Measurements from ENCODE around the gene TICAM2.
"Not testable (repeated sequence)": the region's sequence is repeated elsewhere in the genome, so short reads cannot be mapped to it uniquely, and the experiment has no call there.

TICAM2 gene, protein sequence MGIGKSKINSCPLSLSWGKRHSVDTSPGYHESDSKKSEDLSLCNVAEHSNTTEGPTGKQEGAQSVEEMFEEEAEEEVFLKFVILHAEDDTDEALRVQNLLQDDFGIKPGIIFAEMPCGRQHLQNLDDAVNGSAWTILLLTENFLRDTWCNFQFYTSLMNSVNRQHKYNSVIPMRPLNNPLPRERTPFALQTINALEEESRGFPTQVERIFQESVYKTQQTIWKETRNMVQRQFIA

DNA sequence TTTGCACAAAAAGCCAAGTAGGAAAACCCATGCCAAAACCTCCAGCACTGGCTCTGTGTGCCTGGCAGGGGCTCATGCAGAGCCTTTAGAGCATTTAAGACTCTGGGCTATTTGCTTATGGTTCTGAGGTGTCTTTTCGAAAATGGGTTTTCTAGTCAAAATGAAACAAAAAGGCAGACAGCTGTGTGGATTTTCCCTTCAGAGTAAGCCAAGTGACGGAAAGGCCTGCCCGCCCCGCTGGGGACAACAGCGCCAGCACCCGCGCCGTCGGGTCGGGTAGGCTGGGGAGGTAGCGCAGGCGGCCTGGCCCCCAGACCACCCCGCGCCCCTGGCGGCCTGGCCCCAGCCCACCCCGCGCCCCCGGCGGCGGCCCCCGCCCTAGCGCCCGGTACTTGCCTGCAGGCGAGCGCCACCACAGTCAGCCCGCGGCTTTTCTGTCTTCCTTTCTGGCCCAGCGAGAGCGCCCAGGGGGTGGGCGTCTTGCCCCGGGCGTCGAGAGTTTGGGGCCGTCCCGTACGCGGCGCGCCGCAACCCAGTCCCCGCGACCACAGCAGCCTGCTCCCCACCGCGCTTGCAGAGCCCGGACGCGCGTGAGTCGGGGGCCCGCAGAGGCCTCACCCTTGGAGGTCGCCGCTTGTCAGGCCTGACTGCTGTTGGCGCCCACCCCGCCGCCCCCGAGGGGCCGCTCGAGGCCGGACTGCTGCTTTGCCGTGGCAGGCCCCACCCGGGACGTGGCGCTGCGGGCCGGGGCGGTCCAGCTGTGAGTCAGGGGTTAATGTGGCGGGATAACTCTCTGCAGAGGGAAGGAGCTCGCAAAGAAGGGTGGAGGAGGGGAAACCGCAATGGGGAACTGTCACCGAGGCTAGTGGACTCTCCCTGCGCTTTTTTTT lies at the start of gene TICAM2:
Gene TICAM2, minus strand, starts transcription at position 779 of the 890 bp plus-strand sequence. CDS start 21,223 bp downstream, outside the sequence.
- peak; percentile 88 for DNase-seq

DNA sequence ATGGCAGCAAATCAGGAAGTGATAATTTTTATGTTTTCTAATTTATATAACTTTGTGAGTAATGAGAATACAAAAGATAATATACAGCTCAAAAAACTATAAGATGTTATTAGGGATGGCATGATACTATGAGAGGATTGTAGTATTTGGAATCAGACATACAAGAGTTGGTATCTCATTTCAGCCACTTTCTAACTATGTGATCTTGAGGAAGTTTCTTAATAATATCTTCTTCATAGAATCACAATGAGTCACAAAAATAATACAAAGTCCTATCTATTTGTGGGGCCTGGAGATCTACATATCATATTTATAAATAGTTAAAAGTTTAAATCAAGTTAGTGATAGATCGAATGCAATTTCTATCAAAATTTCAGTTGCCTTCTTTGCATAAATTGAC lies 47.3 kb upstream of the TICAM2 start:
- no peak for DNase-seq

DNA sequence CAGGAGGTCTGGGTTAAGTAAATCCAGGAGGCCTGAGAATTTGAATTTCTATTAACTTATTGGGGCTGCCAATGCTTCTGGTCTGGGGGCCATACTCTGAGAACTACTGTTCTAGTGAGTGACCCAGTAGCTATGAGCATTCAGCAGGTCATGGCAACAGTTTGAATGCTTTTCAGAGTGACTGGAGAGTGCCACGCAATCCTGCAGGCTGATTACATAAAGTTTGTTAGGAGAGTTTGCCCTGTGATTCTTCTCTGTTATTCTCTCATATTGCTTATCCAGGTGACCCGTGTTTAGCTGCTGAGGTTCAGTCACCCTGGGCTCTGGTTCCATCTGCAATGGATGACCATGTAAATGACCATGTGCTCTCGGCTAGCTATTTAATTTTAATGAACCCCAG lies 45.8 kb upstream of the TICAM2 start:
- DNase-seq, result no peak

DNA sequence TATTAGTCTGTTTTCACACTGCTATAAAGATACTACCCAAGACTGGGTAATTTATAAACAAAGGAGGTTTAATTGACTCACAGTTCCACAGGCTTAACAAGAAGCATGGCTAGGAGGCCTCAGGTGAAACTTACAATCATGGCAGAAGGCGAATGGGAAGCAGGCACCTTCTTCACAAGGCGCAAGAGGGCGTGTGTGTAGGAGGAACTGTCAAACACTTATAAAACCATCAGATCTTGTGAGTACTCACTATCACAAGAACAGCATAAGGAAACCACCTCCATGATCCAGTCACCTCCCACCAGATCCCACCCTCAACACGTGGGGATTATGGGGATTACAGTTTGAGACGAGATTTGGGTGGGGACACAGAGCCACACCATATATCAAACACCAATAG lies 43.1 kb upstream of the TICAM2 start:
- DNase-seq, result not testable (repeated sequence)

DNA sequence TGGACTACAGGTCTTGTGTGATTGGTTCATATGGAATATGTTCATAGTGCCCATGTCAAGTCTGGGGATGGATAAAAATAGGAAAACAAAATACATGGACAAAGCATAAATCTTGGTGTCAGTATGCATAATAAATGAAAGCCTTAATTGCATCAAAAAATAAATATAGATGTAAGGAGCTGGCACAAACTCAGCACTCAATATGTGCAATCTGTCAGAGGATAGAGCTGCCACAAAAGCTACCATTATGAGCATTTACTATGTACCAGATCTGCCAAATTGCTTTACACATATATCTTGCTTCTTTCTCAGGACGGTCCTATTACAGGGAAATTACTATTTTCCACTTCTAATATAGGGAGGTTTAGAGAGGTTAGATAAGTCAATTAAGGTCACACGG lies 41.8 kb upstream of the TICAM2 start:
- no peak for DNase-seq

DNA sequence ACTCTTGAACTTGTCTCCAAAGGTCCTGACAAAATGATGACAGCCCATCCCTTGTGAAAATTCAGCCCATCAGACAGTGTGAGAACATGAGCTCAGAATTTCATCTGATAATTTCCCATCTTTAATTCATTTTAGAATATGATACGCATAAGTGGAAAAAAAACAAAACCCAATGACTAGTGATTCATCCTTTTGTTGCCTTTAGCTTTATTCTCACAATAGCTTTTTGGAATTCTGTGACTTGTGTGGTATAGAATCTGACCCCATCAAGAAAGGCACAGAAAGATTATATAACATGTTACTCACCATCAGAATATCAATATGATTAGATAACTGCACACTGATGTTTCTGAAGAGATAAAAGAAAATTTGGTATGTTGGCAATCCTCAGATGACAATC lies 39.7 kb upstream of the TICAM2 start:
- no peak for DNase-seq

DNA sequence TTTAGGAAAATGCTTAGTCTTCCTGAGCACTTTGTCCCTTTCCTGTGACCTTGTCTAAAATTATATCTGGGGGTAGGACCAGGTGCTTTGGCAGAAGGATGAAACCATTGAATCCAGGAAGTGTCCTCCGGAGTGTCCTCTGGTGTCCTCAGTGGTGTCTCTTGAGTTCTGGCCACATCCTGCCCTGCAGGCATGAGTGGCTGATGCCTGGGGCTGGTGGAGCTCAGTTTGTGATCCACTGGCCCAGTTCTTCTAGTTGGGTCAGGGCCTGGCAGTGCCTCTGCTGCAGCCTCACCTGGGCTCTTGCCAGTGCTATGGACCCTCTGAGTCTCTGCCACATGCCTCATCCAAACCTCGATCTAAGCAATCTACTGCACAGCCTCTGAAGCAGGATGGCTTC lies 38.0 kb upstream of the TICAM2 start:
- DNase-seq, result no peak

DNA sequence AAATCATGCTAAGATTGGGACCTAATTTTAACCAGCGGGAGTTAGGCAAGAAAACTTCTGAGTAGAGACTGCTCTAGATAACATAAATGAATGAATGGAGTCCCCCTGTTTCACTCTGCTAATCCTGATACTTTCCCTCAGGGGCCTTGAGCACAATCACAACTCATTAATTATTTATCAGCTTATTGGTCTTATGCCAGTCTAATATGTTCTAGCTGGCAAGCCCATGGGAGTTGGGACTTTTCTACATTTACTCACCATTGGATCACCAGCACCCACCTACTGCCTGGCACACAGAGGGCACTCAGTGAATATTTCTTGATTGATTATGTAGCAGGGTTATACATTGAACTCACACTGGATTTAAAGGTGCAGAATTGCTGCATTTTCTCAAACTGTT lies 37.1 kb upstream of the TICAM2 start:
- no peak for DNase-seq

DNA sequence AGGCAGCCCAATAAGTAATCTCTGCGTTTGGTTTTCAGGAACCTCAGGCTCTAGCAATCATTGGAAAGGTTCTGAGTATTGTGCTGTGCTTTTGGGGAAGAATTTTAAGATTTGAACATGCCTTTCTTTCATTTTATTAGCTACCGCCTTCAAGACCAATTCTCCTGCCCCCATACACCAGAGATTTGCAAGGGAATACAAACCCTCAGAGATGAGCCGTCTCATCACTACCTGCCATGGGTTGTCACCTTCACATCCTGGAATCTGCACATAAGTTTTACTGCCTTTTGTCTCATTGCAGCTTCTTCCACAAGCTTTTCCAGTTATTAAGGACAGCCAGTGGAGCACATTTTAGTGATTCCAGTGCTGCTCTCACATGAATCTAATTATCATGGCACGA lies 35.2 kb upstream of the TICAM2 start:
- DNase-seq, result no peak

DNA sequence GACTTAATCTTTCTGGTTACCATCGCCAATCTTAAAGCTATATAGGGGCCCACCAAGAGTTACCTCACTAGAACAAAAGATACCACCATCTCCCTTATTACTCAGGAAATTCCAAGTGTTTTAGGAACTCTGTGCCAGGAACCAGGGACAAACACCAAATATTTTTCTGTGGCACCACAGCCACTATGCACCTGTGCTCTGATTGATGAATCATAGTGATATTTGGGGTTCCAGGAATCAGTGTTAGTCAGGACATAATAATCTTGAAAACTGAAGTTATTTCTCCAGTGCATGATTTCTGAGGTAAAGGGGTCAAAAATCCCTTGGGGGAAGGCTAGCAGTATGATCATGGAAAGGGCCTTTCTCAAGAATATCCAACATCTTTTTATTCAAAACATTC lies 33.7 kb upstream of the TICAM2 start:
- DNase-seq, result no peak

DNA sequence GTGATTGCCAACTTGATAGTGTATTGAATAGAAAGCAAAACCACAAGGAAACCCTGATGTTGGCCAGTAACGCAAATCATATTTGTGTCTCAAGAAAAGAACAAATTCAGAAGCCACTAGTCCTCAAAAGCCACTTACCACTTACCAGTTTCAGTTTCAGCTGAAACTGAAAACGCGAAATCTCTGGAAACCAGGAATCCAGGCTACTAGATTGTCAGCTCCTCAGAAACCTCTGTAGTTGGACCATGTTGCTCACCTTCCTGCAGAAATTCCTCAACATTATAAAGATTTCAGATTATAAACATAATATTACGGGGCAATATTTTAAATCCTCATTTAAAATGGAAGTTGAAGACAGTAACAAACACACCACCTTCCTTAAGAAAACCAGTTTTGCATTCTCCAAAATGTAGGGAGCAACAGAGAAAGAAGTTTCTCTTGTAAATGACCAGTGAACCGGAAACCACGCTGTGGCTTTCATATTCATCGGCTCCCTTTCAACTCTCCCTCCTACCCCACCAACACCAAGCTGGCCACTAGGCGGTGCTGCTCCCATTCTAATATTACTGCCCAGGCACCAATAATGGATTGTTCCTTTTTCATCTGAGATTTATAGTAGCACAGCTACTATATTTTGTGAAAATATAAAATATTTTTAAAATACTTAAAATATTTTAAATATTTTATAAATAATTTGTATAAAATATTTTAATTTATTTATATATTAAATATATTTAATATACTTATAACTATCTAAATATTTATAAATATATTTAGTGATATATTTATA lies 32.3 kb upstream of the TICAM2 start:
- peak; percentile 83 for DNase-seq

DNA sequence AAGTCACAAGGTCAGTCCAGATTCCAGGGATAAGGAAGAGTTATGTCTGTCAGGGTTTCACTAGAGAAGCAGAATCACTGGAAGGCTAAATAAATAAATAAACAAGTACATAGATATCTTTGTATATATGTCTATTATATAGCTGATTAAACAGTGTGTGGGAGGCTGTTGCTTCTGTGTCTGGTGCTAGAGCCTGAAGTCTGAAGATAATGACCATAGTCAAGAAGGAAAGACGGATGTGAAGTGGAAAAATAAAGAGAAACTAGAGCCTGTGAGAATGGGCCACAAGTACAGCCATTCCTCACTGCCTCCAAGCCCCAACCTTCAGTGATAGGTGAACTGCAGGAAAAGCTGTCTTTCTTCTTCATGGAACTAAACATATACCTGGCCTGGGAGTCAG lies 27.6 kb upstream of the TICAM2 start:
- no peak for DNase-seq

DNA sequence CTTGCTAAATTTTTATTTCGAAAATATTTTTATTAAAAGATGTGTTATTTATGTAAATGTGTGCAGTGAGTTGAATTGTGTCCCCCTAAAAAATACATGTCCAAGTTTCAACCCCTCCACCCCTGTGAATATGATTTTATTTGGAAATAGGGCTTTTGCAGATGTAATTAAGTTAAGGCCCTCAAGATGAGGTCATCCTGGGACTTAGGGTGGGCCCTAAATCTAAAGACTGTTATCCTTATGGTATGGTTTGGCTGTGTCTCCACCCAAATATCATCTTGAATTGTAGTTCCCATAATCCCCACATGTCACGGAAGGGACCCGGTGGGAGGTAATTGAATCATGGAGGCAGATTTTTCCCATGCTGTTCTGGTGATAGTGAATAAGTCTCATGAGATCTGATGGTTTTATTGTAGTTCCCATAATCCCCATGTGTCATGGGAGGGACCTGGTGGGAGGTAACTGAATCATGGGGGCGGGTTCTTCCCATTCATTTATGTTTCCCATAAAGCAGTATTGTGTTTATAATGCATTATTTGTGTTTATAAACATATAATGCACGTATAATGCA lies 25.1 kb upstream of the TICAM2 start:
- no peak for DNase-seq

DNA sequence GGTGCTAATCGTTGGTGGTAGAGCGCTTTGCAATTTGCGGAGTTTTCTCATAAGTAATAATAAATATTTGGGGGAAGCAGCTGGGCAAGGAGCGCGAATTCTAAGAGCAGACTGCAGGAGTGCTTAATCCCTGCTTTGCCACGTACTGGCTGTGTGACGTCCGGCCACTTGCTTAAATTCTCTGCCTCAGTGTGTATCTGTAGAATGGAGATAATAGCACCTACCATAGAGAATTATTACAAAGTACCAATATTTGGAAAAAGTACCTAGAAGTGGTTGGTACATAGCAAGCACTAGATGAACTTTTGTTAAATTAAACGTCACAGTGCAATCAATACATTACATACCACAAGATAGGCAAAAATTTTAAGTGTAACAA lies 24.2 kb upstream of the TICAM2 start:
- DNase-seq, result no peak

DNA sequence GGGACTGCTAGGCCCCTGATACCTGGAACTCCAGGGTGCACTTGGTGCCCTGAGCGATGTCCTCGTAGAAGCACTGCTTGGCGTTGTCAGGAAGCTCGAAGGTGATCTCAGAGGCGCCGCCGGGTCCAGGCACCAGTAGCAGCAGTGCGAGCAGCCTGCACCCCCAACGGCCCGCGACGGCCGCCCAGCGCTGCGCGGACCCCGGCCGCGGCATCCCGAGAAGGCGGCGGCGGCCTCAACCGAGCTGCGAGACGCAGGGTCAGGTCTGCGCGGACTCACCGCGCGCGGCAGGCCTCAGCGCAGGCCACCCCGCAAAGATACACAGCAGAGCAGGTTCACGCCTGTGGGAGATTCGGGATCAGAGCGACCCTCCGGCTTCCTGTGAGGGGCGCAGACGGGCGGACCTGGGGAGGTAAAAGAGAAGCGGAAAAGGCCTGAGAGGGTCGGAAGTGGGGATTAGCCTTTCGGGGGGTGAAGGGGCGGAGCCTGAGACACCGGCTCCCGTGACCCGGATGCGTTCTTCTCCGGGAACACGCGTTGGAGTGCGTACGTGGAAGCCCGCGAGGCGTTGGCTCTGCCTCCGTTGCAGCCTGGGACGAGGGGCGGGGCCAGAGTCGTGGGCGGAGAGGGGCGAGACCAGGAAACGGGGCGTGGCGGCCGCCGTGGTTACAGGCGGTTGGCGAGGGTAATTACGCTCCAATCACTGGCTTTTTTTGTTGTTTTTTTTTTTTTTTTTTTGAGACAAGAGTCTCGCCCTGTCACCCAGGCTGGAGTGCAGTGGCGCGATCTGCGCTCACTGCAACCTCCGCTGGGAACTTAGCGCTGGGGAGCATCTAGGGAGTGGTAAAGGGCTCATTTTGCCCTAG lies 23.5 kb upstream of the TICAM2 start, which contains the start of gene TMED7:
Gene TMED7, minus strand, starts transcription at position 458 of the 866 bp plus-strand sequence. Its CDS starts 244 bp downstream, at position 214.
- peak; percentile 98 for DNase-seq

DNA sequence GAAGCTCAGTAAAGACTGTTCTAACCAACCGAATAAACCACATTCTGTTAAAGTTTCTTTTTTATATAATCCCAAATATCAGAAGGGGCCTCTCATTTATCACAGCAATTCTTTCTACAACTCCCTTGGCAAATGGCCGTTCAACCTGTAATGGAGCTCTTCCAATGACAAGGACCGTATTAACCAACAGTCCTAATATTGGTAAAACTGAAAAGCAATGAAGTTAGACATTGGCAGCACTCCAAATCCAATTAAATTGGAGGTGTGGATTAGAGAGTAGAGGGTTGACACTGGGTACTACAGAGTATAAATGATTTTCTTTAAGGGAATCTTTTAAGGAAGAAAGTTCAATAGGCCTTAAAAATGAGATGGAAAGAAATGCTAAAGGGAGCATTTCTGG lies 22.7 kb upstream of the TICAM2 start:
- no peak for DNase-seq

DNA sequence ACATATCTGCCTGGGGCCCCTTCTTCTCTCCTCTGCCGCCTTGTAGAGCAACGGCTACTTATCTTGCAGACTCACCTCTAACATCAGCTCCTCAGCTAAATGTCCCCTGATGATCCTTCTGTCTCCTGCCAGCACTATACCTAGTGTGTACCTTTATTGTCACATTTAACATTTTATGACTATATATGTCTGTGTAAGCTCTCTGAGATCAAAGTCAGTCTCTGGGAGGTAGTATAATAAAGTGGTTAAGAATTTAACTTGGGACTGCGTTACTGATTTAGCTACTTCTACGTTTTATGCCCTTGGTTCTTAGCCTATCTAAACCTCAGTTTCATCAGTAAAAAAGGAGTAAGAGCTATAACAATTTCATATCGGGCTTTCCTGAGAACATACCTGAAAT lies 21.4 kb upstream of the TICAM2 start:
- DNase-seq, result no peak

DNA sequence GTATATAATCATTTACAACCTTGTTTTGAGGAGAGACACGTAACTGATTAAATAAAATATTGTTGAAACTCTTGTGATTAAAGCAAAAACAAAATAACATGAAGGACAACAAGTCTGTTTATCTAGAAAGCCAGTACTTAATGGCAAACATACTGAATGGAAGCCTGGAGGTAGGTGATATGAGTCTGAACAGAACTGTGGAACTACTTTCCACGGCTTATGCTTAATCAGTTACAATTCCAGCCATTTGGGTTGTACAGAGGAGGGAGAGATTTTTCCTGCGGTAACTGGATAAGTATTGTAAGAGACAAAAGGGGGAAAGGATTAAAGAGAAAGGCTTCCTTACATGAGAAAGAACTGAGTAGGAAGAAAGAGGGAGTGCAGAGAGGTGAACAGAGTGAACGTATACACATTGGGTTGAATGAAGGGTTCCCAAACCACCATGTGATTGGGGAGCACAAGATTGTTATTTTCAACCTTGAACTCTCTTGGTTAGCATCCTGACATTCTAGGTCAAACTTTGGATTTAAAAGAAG lies 19.2 kb upstream of the TICAM2 start:
- no peak for DNase-seq

DNA sequence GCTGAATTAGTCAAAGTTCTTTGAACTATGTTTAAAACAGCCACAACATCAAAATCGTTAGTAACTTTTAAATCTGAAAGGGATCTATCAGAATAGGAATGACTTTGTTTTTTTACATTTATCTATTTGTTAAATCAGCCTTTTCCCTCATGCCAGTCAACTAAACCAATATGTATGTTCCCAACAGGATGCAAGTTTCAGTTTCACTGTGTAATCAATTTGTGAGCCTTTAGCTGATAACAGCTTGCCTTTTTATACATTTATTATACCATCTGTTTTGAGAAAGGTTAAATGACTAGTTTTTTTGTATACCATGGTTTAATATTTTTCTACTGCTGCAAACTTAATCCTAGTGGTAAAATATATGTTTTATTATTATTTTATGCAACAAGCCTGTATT lies 14.6 kb upstream of the TICAM2 start:
- DNase-seq, result no peak

DNA sequence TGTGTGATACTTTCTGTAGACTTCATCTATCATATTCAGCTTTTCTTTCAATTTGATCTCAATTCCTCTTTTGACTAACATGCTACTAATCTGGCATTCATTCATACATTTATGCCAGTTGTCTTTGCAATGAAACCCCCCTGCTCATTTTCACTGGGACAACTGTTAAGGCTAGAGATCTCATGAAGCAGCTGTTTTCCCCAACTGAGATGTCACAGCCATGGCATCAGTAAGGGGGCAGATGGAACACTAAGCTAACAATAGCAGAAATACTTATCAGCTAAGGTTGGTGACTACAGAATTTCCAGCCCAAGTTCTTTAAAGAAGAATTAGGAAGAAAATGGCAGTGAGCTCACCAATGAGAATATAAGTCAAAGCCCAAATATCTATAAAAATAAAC lies 14.2 kb upstream of the TICAM2 start:
- DNase-seq, result no peak

DNA sequence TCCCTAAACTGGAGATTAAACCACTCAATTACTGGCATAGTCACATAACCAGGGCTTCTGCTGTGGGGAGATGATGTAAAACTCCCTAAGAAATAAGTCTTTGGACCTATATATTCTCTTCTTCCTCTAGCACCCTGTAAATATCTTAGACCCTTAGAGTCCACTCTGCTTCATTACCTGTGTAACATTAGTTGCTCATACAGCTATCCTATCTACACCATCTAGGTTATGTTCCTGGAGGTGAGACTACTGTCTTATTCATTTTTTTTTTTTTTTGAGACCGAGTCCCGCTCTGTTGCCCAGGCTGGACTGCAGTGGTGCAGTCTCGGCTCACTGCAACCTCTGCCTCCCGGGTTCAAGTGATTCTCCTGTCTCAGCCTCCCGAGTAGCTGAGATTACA lies 9.6 kb upstream of the TICAM2 start:
- DNase-seq, result no peak

DNA sequence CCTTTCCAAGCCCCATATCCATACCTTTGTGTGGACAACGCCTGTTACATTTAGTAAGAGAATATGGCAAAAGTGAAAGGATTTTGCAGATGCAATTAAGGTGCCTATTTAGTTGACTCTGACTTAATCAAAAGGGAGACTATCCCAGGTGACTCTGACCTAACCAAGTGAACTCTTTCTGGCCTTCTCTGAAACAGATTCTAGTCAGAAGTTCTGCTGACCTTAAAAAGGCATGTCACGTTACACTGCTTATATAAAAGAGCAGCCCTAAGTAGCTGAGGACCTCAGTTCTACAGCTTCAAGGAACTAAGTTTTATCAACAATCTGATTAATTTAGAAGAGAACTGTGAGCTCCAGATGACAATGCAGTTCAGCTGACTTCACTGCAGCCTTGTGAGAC lies 5.7 kb upstream of the TICAM2 start:
- no peak for DNase-seq
